Activated B cell treated with CpG ODN at 0.5 μM for 24 hours (primary cell): ENCODE results near the gene TMEM154. TPM values are rescaled to one million over a fixed set of nuclear protein-coding genes. Genes with fewer than 3 reads are reported as not detected.

ENCODE experiments used
- ATAC-seq: fragments of 200-7000 bp; cut with Tn5 transposase; one replicate; pipeline ENCODE4 v1.10.0; 2021; ENCODE audit warnings: low read depth, mild to moderate bottlenecking, moderate library complexity
- CTCF ChIA-PET: fragments of 350-600 bp; sonication (Branson Sonifier 250); formaldehyde crosslinking; loops from one replicate; lab custom pipeline; 2021; ENCODE audit warnings: antibody characterized with exemption; lab: Charles Lee
- POLR2A ChIA-PET: fragments of 350-600 bp; sonication (Branson Sonifier 250); formaldehyde crosslinking; loops from one replicate; lab custom pipeline; 2021; ENCODE audit warnings: antibody characterized with exemption; lab: Charles Lee
- DNase-seq: peaks from one replicate; pipeline ENCODE4 v3.0.0; 2022
- H3K27ac Mint-ChIP-seq: one replicate; pipeline ENCODE4 v1.8.0; 2020; ENCODE audit warnings: mixed read lengths
- H3K27me3 Mint-ChIP-seq: one replicate; pipeline ENCODE4 v1.8.0; 2021; ENCODE audit warnings: mixed read lengths
- H3K36me3 Mint-ChIP-seq: one replicate; pipeline ENCODE4 v1.8.0; 2021; ENCODE audit warnings: low read depth, mixed read lengths
- H3K4me1 Mint-ChIP-seq: one replicate; pipeline ENCODE4 v1.8.0; 2021; ENCODE audit warnings: mixed read lengths
- H3K4me3 Mint-ChIP-seq: one replicate; pipeline ENCODE4 v1.8.0; 2020; ENCODE audit warnings: mild to moderate bottlenecking, mixed read lengths
- H3K9me3 Mint-ChIP-seq: one replicate; pipeline ENCODE4 v1.8.0; 2020; ENCODE audit warnings: mixed read lengths
- intact Hi-C: fragments of 100-400 bp; cut with micrococcal nuclease; formaldehyde crosslinking; loops from one replicate; pipeline ENCODE4 v1.15.1; 2024
- total RNA-seq: library from RNA; stranded (reverse); gene quantifications from 2 replicates; pipeline ENCODE4 v1.2.3, GENCODE V29; 2022
- TF ChIP-seq, protein P1 (sequence below): fragments of 200-600 bp; IDR thresholded peaks from one replicate; pipeline ENCODE4 v1.8.0; 2022; ENCODE audit warnings: antibody characterized with exemption, mild to moderate bottlenecking

The TMEM154 gene
- total RNA-seq, 1 donor from 2014 or later = 59.9 TPM

DNA sequence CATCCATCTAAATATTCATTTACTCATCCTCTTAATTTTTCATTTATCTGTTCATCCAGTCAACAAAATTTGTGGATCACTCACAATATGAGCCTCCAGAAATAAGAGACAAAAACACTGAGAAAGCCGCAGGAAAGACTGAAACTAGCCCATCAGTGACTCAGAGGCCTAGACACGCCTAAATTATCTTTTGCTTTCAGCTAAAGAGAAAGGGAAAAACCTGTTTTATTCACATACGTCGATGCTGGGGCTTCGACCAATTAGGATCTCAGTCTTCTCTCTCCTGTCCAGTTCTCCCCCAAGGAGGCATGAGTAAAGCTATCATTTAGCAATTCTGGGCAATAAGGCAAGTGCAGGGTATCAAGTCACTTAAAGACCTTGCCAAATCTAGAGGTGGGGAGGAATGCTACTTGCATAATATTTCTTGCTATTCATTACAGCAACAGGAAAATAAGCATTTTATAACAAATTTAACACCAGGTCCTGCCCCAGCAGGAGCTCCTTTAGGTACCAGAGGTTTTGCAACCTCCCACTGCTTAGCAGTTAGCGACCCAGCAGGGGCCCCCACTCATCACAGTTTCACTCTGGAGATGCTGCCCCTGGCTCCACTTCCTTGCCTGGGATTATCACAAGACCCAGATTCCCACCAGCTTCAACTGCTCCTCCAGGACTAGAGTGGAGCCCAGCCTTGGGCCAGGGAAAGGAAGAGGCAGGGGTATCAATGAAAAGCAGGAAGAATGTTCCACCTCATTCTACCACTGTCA lies 30.1 kb upstream of the TMEM154 start:
- Mint-ChIP-seq H3K4me1 (peaks cover 23% of the 10 kb centered on the region), H3K36me3 (peaks cover 2% of the 10 kb centered on the region), H3K9me3 (peaks cover 5% of the 10 kb centered on the region), H3K27ac (no peak overlapping the region), H3K4me3 (no peak overlapping the region), H3K27me3 (no peaks in the 10 kb centered on the region)
- no peak for DNase-seq
- CTCF ChIA-PET = no interaction called here
- intact Hi-C loops = loop anchor here (5.0 kb wide), 1 partner anchor 33 kb away; the partner anchor contains the start of gene TMEM154
- TF ChIP-seq, protein P1, sequence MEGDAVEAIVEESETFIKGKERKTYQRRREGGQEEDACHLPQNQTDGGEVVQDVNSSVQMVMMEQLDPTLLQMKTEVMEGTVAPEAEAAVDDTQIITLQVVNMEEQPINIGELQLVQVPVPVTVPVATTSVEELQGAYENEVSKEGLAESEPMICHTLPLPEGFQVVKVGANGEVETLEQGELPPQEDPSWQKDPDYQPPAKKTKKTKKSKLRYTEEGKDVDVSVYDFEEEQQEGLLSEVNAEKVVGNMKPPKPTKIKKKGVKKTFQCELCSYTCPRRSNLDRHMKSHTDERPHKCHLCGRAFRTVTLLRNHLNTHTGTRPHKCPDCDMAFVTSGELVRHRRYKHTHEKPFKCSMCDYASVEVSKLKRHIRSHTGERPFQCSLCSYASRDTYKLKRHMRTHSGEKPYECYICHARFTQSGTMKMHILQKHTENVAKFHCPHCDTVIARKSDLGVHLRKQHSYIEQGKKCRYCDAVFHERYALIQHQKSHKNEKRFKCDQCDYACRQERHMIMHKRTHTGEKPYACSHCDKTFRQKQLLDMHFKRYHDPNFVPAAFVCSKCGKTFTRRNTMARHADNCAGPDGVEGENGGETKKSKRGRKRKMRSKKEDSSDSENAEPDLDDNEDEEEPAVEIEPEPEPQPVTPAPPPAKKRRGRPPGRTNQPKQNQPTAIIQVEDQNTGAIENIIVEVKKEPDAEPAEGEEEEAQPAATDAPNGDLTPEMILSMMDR = no peak
- ATAC-seq = peak; percentile 49
- POLR2A ChIA-PET = interaction anchor here (0.7 kb wide), 2 partner anchors 21 to 44 kb away, joined by 3 to 4 read pairs; no protein-coding TSS in a partner anchor

DNA sequence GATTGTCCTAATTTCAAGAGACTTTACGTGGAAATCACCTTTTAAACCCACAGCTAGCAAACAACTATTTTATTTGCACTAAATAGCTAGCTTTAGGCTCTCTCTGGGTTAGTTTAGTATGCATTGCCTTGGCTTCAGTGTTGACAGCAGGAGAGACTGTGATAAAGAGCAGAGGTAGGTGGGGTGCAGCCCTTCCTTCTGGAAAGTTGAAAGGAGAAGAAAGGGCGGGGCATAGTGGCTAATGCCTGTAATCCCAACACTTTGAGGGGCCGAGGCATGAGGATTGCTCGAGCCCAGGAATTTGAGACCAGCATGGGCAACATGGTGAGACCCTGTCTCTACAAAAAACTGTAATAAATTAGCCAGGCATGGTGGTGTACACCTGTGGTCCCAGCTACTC lies 29.0 kb upstream of the TMEM154 start:
- Mint-ChIP-seq H3K36me3 (peaks cover 5% of the 10 kb centered on the region), H3K4me3 (no peak overlapping the region), H3K27ac (no peak overlapping the region), H3K9me3 (peaks cover 9% of the 10 kb centered on the region), H3K27me3 (no peaks in the 10 kb centered on the region), H3K4me1 (peaks cover 18% of the 10 kb centered on the region)
- intact Hi-C loops = no loop called here
- TF ChIP-seq, protein P1 = no peak
- POLR2A ChIA-PET = interaction anchor here (0.7 kb wide), 1 partner anchor 43 kb away, joined by 3 read pairs; no protein-coding TSS in a partner anchor
- ATAC-seq (no peak), DNase-seq (no peak)
- CTCF ChIA-PET = no interaction called here

DNA sequence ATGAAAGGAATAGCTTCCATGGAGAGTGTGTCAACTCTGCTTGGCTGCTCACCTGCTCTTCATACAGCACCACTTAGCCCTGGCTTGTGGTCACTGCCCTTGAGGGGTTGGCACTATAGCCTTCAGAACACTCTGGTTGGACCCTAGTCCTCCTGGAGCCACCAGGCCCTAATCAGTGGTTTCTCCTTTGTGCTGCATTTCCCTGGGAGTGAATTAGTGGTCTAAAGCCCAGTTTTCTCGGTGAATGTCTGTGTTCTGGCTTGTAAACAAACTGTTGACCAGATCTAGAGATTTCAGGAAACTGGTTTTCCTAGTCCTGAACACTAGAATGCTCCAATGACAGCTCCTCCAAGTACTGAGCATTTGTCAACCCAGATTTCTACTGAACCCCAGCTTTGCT lies 28.6 kb upstream of the TMEM154 start:
- intact Hi-C loops = no loop called here
- POLR2A ChIA-PET = no interaction called here
- H3K4me1 Mint-ChIP-seq = peaks cover 16% of the 10 kb centered on the region
- TF ChIP-seq, protein P1 = no peak
- peaks cover 5% of the 10 kb centered on the region for H3K36me3 Mint-ChIP-seq
- no peak overlapping the region for H3K4me3 Mint-ChIP-seq
- no peak overlapping the region for H3K27ac Mint-ChIP-seq
- H3K27me3 Mint-ChIP-seq = no peaks in the 10 kb centered on the region
- ATAC-seq (no peak), DNase-seq (no peak)
- CTCF ChIA-PET = no interaction called here
- peaks cover 9% of the 10 kb centered on the region for H3K9me3 Mint-ChIP-seq

GRCh38 chr4:152707632-152708031 lies 27.8 kb upstream of the TMEM154 start:
- CTCF ChIA-PET = no interaction called here
- Mint-ChIP-seq H3K36me3 (peaks cover 5% of the 10 kb centered on the region), H3K27ac (no peak overlapping the region), H3K4me3 (no peak overlapping the region), H3K27me3 (no peaks in the 10 kb centered on the region), H3K9me3 (peaks cover 9% of the 10 kb centered on the region), H3K4me1 (peaks cover 13% of the 10 kb centered on the region)
- TF ChIP-seq, protein P1 = no peak
- POLR2A ChIA-PET = no interaction called here
- intact Hi-C loops = no loop called here
- DNase-seq (no peak), ATAC-seq (no peak)

GRCh38 chr4:152705903-152706302 lies 26.1 kb upstream of the TMEM154 start:
- peaks cover 9% of the 10 kb centered on the region for H3K9me3 Mint-ChIP-seq
- no peak overlapping the region for H3K4me3 Mint-ChIP-seq
- ChIA-PET POLR2A (interaction anchor here (0.8 kb wide), 1 partner anchor 62 kb away, joined by 3 read pairs; no protein-coding TSS in a partner anchor), CTCF (interaction anchor here (0.6 to 1.0 kb wide), 3 partner anchors 8 to 346 kb away, joined by 3 read pairs; no protein-coding TSS in a partner anchor)
- H3K4me1 Mint-ChIP-seq = peaks cover 11% of the 10 kb centered on the region
- intact Hi-C loops = no loop called here
- TF ChIP-seq, protein P1 = no peak
- DNase-seq = no peak
- ATAC-seq = no peak
- no peak overlapping the region for H3K27ac Mint-ChIP-seq
- peaks cover 3% of the 10 kb centered on the region for H3K27me3 Mint-ChIP-seq
- H3K36me3 Mint-ChIP-seq = peaks cover 5% of the 10 kb centered on the region
